SK-N-MC (cell line): Measurements from ENCODE around the gene KDM6B.

ENCODE experiments used
- EZH2 ChIP-seq: fragments of 200-600 bp; sonication (generic); IDR thresholded peaks from one replicate; pipeline ENCODE4 v1.6.1; 2017; ENCODE audit warnings: antibody characterized with exemption
- FOXP2 ChIP-seq: optimal IDR thresholded peaks from 2 replicates; pipeline ENCODE3; 2011; ENCODE audit warnings: mild to moderate bottlenecking, moderate library complexity; ENCODE audit not compliant: insufficient read depth; ENCODE audit errors: extremely low read length, control extremely low read depth
- POLR2AphosphoS5 ChIP-seq: IDR thresholded peaks from 2 replicates; pipeline ENCODE4 v1.6.1; 2012; ENCODE audit warnings: mild to moderate bottlenecking, low read depth, low read length, borderline replicate concordance

DNA sequence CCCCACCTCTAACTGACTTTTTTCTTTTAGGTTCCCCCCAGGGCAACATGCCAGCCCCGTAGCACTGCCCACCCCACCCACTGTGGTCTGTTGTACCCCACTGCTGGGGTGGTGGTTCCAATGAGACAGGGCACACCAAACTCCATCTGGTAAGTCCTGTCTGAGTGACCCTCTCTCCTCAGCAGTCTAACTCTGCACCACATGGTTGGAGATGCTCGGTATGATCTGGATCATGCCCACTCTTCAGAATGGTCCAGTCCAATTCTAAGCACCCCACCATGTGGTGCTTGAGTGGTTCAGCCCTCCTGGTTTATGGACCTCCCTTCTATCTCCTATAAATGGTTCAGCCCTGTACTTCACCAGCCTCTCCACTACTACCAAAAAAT, 5.9 kb downstream of the KDM6B start:
- TF ChIP-seq EZH2 (no peak), POLR2AphosphoS5 (no peak), FOXP2 (no peak)
